ENCODE results near the gene TEX52. TPM values are rescaled to one million over a fixed set of nuclear protein-coding genes. Genes with fewer than 3 reads are reported as not detected.

The TEX52 gene
- total and polyA plus RNA-seq, 10 of the 15 experiments (the other 5 are each of a cell fraction or from before 2014, with no cell fraction given), result 0.23 TPM; not detected in 9

DNA sequence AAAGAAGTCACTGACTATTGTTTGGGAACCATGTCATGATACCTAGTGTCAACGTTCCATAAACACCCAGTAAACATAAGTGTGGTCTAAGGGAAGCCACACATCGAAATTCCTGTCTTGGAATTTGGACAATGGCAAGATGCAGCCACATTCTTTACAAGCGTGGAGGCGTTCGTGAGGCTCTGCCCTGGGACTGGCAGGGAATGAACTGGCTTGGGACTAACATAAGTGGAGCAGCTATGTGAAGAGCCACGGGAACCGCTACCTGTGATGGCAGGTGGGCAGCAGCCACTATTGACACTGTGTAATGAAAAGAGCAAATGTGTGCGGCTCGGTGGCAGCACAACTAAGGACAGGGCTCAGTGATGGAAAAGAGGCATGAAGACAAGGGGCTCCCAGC lies 12.1 kb downstream of the TEX52 start:
- H2AFZ ChIP-seq (ENCODE audit: control insufficient read depth, low read depth, low read length), result no peak overlapping the region
- DNase-seq (ENCODE audit: low read depth, low spot score), result no peak
- 98% methylated on average over 9 of the region's 9 CpGs for WGBS (ENCODE audit: insufficient coverage, insufficient replicate concordance, low lambda C conversion rate, missing lambda C conversion rate)
- no peak for FAIRE-seq
- no peak overlapping the region for H3K9ac ChIP-seq (ENCODE audit: control insufficient read depth, insufficient read depth, low read length)
- no peaks in the 10 kb centered on the region for H3K79me2 ChIP-seq (ENCODE audit: control insufficient read depth, insufficient read depth, low read length)
- no peaks in the 10 kb centered on the region for H4K20me1 ChIP-seq (ENCODE audit: control insufficient read depth, insufficient read depth)
- ChIA-PET POLR2A (no interaction called here), SMC1A (ENCODE audit: uncharacterized antibody, unreplicated experiment) (interaction anchor here (0.8 kb wide), 1 partner anchor 106 kb away, joined by 3 read pairs; no protein-coding TSS in a partner anchor), CTCF (interaction anchor here (0.6 to 1.7 kb wide), 5 partner anchors 13 to 901 kb away, joined by 3 to 8 read pairs (median 4); no protein-coding TSS in a partner anchor), RAD21 (ENCODE audit: unreplicated experiment) (interaction anchor here (1.4 kb wide), 1 partner anchor 197 kb away, joined by 3 read pairs; no protein-coding TSS in a partner anchor)
- no peak for ATAC-seq
- H3K9me3 ChIP-seq (replicated peaks; ENCODE audit: control insufficient read depth, insufficient read depth, low read length), result no peaks in the 10 kb centered on the region
- H3K27me3 ChIP-seq (replicated peaks in 1 of 2; ENCODE audit: control insufficient read depth in 2 of 2, insufficient read depth in 2 of 2, low read length in 1 of 2), result no peaks in the 10 kb centered on the region
- H3K4me1 ChIP-seq (ENCODE audit: control insufficient read depth, insufficient read depth, low read length), result no peaks in the 10 kb centered on the region
- no peak overlapping the region for H3K4me2 ChIP-seq (ENCODE audit: control insufficient read depth, insufficient read depth)
- BruUV-seq (replicated peaks), result no TSS peak
- H3K27ac ChIP-seq (ENCODE audit: control insufficient read depth, insufficient read depth), result no peak overlapping the region
- in situ Hi-C loops (cut with MboI) (no loop called here), intact Hi-C loops (cut with micrococcal nuclease; ENCODE audit: unreplicated experiment) (loop anchor here (5.0 kb wide), 1 partner anchor 188 kb away; no protein-coding TSS in a partner anchor)
- H3K36me3 ChIP-seq (ENCODE audit: control insufficient read depth in 2 of 2, insufficient read depth in 2 of 2, low read length in 1 of 2), result no peaks in the 10 kb centered on the region; a peak in 1 of 4 replicates
- no peak overlapping the region for H3K4me3 ChIP-seq
- TF ChIP-seq WRNIP1 (IDR thresholded peaks at IDR 0.05; ENCODE audit: borderline replicate concordance, low read depth, low read length) (no peak), ZNF217 (IDR thresholded peaks at IDR 0.05) (no peak), SMC3 (IDR thresholded peaks at IDR 0.05; ENCODE audit: borderline replicate concordance, low read length) (no peak), ZNF384 (IDR thresholded peaks at IDR 0.05; ENCODE audit: borderline replicate concordance, low read depth, low read length) (no peak), RELA (IDR thresholded peaks at IDR 0.05; ENCODE audit: borderline replicate concordance, partially characterized antibody) (no peak), BRCA1 (IDR thresholded peaks at IDR 0.05; ENCODE audit: low read depth, low read length) (no peak), EP300 (IDR thresholded peaks at IDR 0.05; ENCODE audit: borderline replicate concordance in 1 of 2, control insufficient read depth in 1 of 2, low read depth in 2 of 2, low read length in 2 of 2) (no peak), MTA3 (IDR thresholded peaks at IDR 0.05; ENCODE audit: borderline replicate concordance, low read length) (no peak), RCOR1 (conservative IDR thresholded peaks at IDR 0.05; ENCODE audit: low read depth, low read length) (no peak), MEF2A (IDR thresholded peaks at IDR 0.05; ENCODE audit: insufficient read depth, low read depth, low read length) (no peak)
- TF ChIP-seq, protein P1, sequence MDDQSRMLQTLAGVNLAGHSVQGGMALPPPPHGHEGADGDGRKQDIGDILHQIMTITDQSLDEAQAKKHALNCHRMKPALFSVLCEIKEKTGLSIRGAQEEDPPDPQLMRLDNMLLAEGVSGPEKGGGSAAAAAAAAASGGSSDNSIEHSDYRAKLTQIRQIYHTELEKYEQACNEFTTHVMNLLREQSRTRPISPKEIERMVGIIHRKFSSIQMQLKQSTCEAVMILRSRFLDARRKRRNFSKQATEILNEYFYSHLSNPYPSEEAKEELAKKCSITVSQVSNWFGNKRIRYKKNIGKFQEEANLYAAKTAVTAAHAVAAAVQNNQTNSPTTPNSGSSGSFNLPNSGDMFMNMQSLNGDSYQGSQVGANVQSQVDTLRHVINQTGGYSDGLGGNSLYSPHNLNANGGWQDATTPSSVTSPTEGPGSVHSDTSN (IDR thresholded peaks at IDR 0.05; ENCODE audit: insufficient replicate concordance, low read depth, low read length), result no peak
- TF ChIP-seq, protein P2, sequence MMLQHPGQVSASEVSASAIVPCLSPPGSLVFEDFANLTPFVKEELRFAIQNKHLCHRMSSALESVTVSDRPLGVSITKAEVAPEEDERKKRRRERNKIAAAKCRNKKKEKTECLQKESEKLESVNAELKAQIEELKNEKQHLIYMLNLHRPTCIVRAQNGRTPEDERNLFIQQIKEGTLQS (IDR thresholded peaks at IDR 0.05; ENCODE audit: borderline replicate concordance, extremely low read depth, low read depth, low read length), result no peak
- TF ChIP-seq, protein P3, sequence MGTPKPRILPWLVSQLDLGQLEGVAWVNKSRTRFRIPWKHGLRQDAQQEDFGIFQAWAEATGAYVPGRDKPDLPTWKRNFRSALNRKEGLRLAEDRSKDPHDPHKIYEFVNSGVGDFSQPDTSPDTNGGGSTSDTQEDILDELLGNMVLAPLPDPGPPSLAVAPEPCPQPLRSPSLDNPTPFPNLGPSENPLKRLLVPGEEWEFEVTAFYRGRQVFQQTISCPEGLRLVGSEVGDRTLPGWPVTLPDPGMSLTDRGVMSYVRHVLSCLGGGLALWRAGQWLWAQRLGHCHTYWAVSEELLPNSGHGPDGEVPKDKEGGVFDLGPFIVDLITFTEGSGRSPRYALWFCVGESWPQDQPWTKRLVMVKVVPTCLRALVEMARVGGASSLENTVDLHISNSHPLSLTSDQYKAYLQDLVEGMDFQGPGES (IDR thresholded peaks at IDR 0.05), result no peak
- TF ChIP-seq, protein P4, sequence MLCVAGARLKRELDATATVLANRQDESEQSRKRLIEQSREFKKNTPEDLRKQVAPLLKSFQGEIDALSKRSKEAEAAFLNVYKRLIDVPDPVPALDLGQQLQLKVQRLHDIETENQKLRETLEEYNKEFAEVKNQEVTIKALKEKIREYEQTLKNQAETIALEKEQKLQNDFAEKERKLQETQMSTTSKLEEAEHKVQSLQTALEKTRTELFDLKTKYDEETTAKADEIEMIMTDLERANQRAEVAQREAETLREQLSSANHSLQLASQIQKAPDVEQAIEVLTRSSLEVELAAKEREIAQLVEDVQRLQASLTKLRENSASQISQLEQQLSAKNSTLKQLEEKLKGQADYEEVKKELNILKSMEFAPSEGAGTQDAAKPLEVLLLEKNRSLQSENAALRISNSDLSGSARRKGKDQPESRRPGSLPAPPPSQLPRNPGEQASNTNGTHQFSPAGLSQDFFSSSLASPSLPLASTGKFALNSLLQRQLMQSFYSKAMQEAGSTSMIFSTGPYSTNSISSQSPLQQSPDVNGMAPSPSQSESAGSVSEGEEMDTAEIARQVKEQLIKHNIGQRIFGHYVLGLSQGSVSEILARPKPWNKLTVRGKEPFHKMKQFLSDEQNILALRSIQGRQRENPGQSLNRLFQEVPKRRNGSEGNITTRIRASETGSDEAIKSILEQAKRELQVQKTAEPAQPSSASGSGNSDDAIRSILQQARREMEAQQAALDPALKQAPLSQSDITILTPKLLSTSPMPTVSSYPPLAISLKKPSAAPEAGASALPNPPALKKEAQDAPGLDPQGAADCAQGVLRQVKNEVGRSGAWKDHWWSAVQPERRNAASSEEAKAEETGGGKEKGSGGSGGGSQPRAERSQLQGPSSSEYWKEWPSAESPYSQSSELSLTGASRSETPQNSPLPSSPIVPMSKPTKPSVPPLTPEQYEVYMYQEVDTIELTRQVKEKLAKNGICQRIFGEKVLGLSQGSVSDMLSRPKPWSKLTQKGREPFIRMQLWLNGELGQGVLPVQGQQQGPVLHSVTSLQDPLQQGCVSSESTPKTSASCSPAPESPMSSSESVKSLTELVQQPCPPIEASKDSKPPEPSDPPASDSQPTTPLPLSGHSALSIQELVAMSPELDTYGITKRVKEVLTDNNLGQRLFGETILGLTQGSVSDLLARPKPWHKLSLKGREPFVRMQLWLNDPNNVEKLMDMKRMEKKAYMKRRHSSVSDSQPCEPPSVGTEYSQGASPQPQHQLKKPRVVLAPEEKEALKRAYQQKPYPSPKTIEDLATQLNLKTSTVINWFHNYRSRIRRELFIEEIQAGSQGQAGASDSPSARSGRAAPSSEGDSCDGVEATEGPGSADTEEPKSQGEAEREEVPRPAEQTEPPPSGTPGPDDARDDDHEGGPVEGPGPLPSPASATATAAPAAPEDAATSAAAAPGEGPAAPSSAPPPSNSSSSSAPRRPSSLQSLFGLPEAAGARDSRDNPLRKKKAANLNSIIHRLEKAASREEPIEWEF (IDR thresholded peaks at IDR 0.05; ENCODE audit: insufficient replicate concordance, low read depth, low read length), result no peak
